HepG2 (cell line): ENCODE results near the gene DAPK1. TPM values are rescaled to one million over a fixed set of nuclear protein-coding genes. Genes with fewer than 3 reads are reported as not detected.

Source experiments
- ATAC-seq: fragments of 200-7000 bp; cut with Tn5 transposase; 3 replicates; pipeline ENCODE4 v1.9.1; 2020; ENCODE audit warnings: mild to moderate bottlenecking, moderate library complexity
- BruUV-seq: library from RNA; stranded (reverse); fragments of 400-500 nt; replicated peaks from 2 replicates; lab custom pipeline; 2021; lab: Mats Ljungman, UMichigan
- CTCF ChIA-PET: fragments of 300-600 bp; formaldehyde crosslinking; extraction: SDS; loops from one replicate; lab custom pipeline; 2021; ENCODE audit warnings: low total read pairs, inconsistent platforms, low intra/inter-chr PET ratio; lab: Yijun Ruan, JAX
- POLR2A ChIA-PET: fragments of 350-600 bp; sonication (Branson Sonifier 250); formaldehyde crosslinking; loops from one replicate; lab custom pipeline; 2020; ENCODE audit warnings: antibody characterized with exemption, inconsistent platforms; lab: Yijun Ruan, JAX
- DNase-seq: peaks from one replicate; pipeline ENCODE4 v3.0.0-alpha.2; 2015; ENCODE audit warnings: low spot score
- FAIRE-seq: peaks from 3 replicates; lab custom pipeline; 2011; peaks lifted over from hg19 to GRCh38; lab: Jason Lieb, UNC
- H2AFZ ChIP-seq: one replicate; pipeline ENCODE4 v1.6.1; 2011; ENCODE audit warnings: low read length, inconsistent platforms
- H3K27ac ChIP-seq: fragments of 300-600 bp; 3 replicates; pipeline ENCODE4 v1.8.0; 2011; ENCODE audit warnings: mixed run types, mild to moderate bottlenecking, mixed read lengths, low read length, inconsistent platforms; ENCODE audit not compliant: insufficient read depth; ENCODE audit errors: extremely low read length
- H3K27me3 ChIP-seq, 2 experiments: fragments of 200-600 bp in 1 of 2; 2 replicates in 1 of 2; 3 replicates in 1 of 2; pipeline versions ENCODE4 v1.6.0 to v1.8.0; 2011; ENCODE audit warnings: low read length in 2 of 2, mild to moderate bottlenecking in 2 of 2, moderate library complexity in 2 of 2, inconsistent platforms in 1 of 2; ENCODE audit not compliant: insufficient read depth in 2 of 2, control insufficient read depth in 1 of 2
- H3K36me3 ChIP-seq, 2 experiments: fragments of 200-600 bp in 1 of 2; replicated peaks in 1 of 2; 2 replicates in 1 of 2; 3 replicates in 1 of 2; pipeline versions ENCODE4 v1.5.1 to v1.8.0; 2011; ENCODE audit warnings: low read length in 2 of 2, inconsistent platforms in 1 of 2; ENCODE audit not compliant: insufficient read depth in 2 of 2, control insufficient read depth in 1 of 2
- H3K4me1 ChIP-seq: 2 replicates; pipeline ENCODE4 v1.5.1; 2012; ENCODE audit warnings: low read length, inconsistent platforms; ENCODE audit not compliant: insufficient read depth
- H3K4me2 ChIP-seq: 2 replicates; pipeline ENCODE4 v1.6.0; 2011; ENCODE audit warnings: low read depth, low read length, inconsistent platforms
- H3K4me3 ChIP-seq, 3 experiments: fragments of 200-600 bp in 1 of 3; sonication (generic), shearing (Covaris generic) in 1 of 3; replicated peaks in 1 of 3; 2 replicates each; pipeline ENCODE4 v1.5.1; 2011 to 2016; ENCODE audit warnings: low read length in 3 of 3, inconsistent platforms in 2 of 3, low read depth in 2 of 3, mild to moderate bottlenecking in 2 of 3, control low read depth in 1 of 3, mixed read lengths in 1 of 3; ENCODE audit not compliant: insufficient read depth in 1 of 3
- H3K79me2 ChIP-seq: one replicate; pipeline ENCODE4 v1.6.1; 2011; ENCODE audit warnings: low read length, inconsistent platforms; ENCODE audit not compliant: insufficient read depth
- H3K9ac ChIP-seq: 2 replicates; pipeline ENCODE4 v1.6.0; 2011; ENCODE audit warnings: mild to moderate bottlenecking, low read depth, low read length, inconsistent platforms; ENCODE audit not compliant: insufficient read depth
- H3K9me3 ChIP-seq: 2 replicates; pipeline ENCODE4 v1.5.1; 2012; ENCODE audit warnings: mild to moderate bottlenecking, low read length
- H4K20me1 ChIP-seq: 2 replicates; pipeline ENCODE4 v1.6.0; 2011; ENCODE audit warnings: inconsistent platforms, mild to moderate bottlenecking, low read length, moderate library complexity; ENCODE audit not compliant: insufficient read depth
- CEBPB ChIP-seq: IDR thresholded peaks from 2 replicates; pipeline ENCODE4 v1.6.1; 2011; ENCODE audit warnings: low read depth, low read length, improper control_type of control experiment, borderline replicate concordance
- CREM ChIP-seq, 2 experiments: sonication (generic) in 1 of 2; formaldehyde crosslinking in 1 of 2; IDR thresholded peaks; 2 replicates each; pipeline versions ENCODE4 v1.4.0 to v1.6.1; 2016 to 2020; ENCODE audit warnings: antibody characterized with exemption in 1 of 2, mild to moderate bottlenecking in 1 of 2, missing genetic modification reagents in 1 of 2
- FOSL2 ChIP-seq: sonication (generic); formaldehyde crosslinking; IDR thresholded peaks from 2 replicates; pipeline ENCODE4 v1.4.0; 2020; ENCODE audit warnings: missing genetic modification reagents
- KLF6 ChIP-seq: IDR thresholded peaks from 2 replicates; pipeline ENCODE4 v1.8.0; 2016; ENCODE audit warnings: missing biosample characterization, missing genetic modification reagents
- MBNL3 ChIP-seq: fragments of 250-450 bp; sonication (Bioruptor Pico); conservative IDR thresholded peaks from 2 replicates; pipeline ENCODE4 v1.8.0; 2022; ENCODE audit warnings: mild to moderate bottlenecking, inconsistent platforms
- NR1H2 ChIP-seq: sonication (generic); formaldehyde crosslinking; IDR thresholded peaks from 2 replicates; pipeline ENCODE4 v1.8.1; 2022; ENCODE audit warnings: low read depth, missing genetic modification reagents, borderline replicate concordance
- TOE1 ChIP-seq: sonication (generic); formaldehyde crosslinking; IDR thresholded peaks from 2 replicates; pipeline ENCODE4 v1.4.0; 2020; ENCODE audit warnings: mild to moderate bottlenecking, missing genetic modification reagents
- ZBTB38 ChIP-seq: sonication (generic); formaldehyde crosslinking; IDR thresholded peaks from 2 replicates; pipeline ENCODE4 v1.5.1; 2020; ENCODE audit warnings: mild to moderate bottlenecking, missing genetic modification reagents
- ZNF496 ChIP-seq: sonication (generic); formaldehyde crosslinking; IDR thresholded peaks from 2 replicates; pipeline ENCODE4 v1.8.1; 2023; ENCODE audit warnings: mild to moderate bottlenecking, moderate library complexity, missing genetic modification reagents; ENCODE audit not compliant: insufficient replicate concordance
- ZNF589 ChIP-seq: sonication (generic); formaldehyde crosslinking; conservative IDR thresholded peaks from 2 replicates; pipeline ENCODE4 v1.8.0; 2022; ENCODE audit warnings: mild to moderate bottlenecking, moderate library complexity, missing genetic modification reagents
- ZNF607 ChIP-seq: sonication (generic); formaldehyde crosslinking; IDR thresholded peaks from 2 replicates; pipeline ENCODE4 v1.5.1; 2020; ENCODE audit warnings: missing genetic modification reagents, mild to moderate bottlenecking, borderline replicate concordance
- ZNF83 ChIP-seq: sonication (generic); formaldehyde crosslinking; IDR thresholded peaks from 2 replicates; pipeline ENCODE4 v1.4.0; 2020; ENCODE audit warnings: missing genetic modification reagents, mild to moderate bottlenecking, borderline replicate concordance
- ZNF839 ChIP-seq: sonication (generic); formaldehyde crosslinking; IDR thresholded peaks from 2 replicates; pipeline ENCODE4 v1.4.0; 2020; ENCODE audit warnings: missing genetic modification reagents, mild to moderate bottlenecking, borderline replicate concordance
- WGBS: methylation state at CpG from one replicate; pipeline ENCODE4 v1.1.6; 2017; ENCODE audit warnings: low lambda C conversion rate; 5-methylcytosine and 5-hydroxymethylcytosine counted together
- in situ Hi-C: cut with HindIII; loops from 2 replicates; pipeline ENCODE4 v1.10.0; 2017; ENCODE audit warnings: low pct_unique_long_range_greater_than_20kb; ENCODE audit not compliant: extremely low pct_ligation_motif_present
- intact Hi-C: fragments of 100-400 bp; cut with micrococcal nuclease; formaldehyde crosslinking; loops from one replicate; pipeline ENCODE4 v1.10.0; 2022; ENCODE audit not compliant: unreplicated experiment
- polyA plus RNA-seq, 8 experiments: library from polyadenylated mRNA; depleted of rRNA in 3 of 8; stranded (reverse) in 7 of 8; unstranded in 1 of 8; fragments of >200 nt; fragmentation: Illumina TruSeq in 4 of 8; extraction: Trizol in 4 of 8; gene quantifications; 2 replicates each; pipeline versions ENCODE4 v1.2.1 to v1.2.3, GENCODE V29; 2011 to 2016; ENCODE audit warnings: low read depth in 4 of 8, missing spikeins in 1 of 8, mixed read lengths in 1 of 8; ENCODE audit not compliant: insufficient read depth in 1 of 8
- total RNA-seq, 5 experiments: library from RNA; depleted of rRNA; stranded (reverse); fragments of >200 nt; fragmentation: Illumina TruSeq; extraction: Trizol; gene quantifications; 2 replicates each; pipeline ENCODE4 v1.2.3, GENCODE V29; 2016; ENCODE audit warnings: low read depth in 1 of 5

Gene DAPK1
- total and polyA plus RNA-seq, 2 of the 13 experiments (the other 11 are each of a cell fraction or from before 2014, with no cell fraction given), result 35.7 to 35.9 TPM

DNA sequence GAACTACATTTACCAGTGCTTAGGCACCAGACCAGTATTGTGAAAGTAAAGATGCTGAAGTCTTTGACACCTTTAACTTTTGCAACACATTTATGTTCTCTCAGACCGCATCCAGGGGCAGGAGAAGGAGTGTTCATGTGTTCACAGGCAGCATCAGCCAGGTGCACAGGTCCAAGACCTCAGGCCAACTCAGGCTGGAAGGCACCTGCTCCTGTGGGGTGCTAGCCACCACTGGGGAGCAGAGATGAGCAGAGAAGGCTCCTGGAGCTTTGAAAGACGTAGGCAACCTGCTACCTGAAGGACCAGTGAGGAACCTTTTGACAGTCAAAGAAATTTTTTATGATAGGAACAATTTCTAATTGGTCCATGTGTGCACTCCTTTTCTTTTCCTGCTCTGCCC, 35.6 kb downstream of the DAPK1 start:
- TF ChIP-seq ZNF839 (CRISPR knock-in tag) (no peak), NR1H2 (no peak), CEBPB (no peak), ZNF607 (CRISPR knock-in tag) (no peak), CREM (IDR thresholded peaks at IDR 0.05) (no peak), CREM (CRISPR knock-in tag; IDR thresholded peaks at IDR 0.05) (no peak), KLF6 (CRISPR knock-in tag) (no peak), ZNF496 (CRISPR knock-in tag) (no peak), ZNF83 (CRISPR knock-in tag) (no peak), FOSL2 (CRISPR knock-in tag) (no peak), ZBTB38 (CRISPR knock-in tag) (no peak), ZNF589 (CRISPR knock-in tag) (no peak), TOE1 (CRISPR knock-in tag) (no peak), MBNL3 (no peak)
- no TSS peak for BruUV-seq
- DNase-seq (no peak), ATAC-seq (no peak), FAIRE-seq (no peak)
- CTCF ChIA-PET, result no interaction called here
- H3K27me3 ChIP-seq, result no peaks in the 10 kb centered on the region
- POLR2A ChIA-PET, result no interaction called here
- H3K27ac ChIP-seq, result no peak overlapping the region
- no peaks in the 10 kb centered on the region for H4K20me1 ChIP-seq
- H3K4me3 ChIP-seq, result no peak overlapping the region
- no peak overlapping the region for H3K9ac ChIP-seq
- intact Hi-C loops, result no loop called here
- H3K9me3 ChIP-seq, result no peaks in the 10 kb centered on the region
- H3K36me3 ChIP-seq, result peaks cover 0 to 5% of the 10 kb centered on the region in 2 experiments; a peak in 2 of 5 replicates
- in situ Hi-C loops, result no loop called here
- no peak overlapping the region for H3K4me2 ChIP-seq
- WGBS, result 92% methylated on average over 2 of the region's 2 CpGs
- H3K4me1 ChIP-seq, result peaks cover 9% of the 10 kb centered on the region; the same call in 1 of the 2 replicates
- H3K79me2 ChIP-seq, result peaks cover 12% of the 10 kb centered on the region
- no peak overlapping the region for H2AFZ ChIP-seq
